ENCODE results near the gene SHLD1.

Gene SHLD1

DNA sequence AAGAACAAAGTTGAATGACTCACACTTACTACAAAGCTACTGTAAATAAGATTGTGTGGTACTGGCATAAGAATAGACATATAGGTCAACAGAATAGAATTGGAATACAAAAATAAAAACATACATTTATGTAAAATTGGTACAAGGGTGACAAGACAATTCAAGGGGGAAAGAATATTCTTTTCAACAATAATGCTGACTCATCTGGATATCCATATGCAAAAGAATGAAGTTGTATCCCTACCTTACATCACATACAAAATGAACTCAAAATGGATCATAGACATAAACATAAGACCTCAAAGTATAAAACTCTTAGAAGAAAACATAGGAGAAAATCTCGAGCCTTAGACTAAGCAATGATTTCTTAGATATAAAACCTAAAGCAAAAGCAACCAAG lies 149.2 kb downstream of the SHLD1 start:
- DNase-seq, result no peak
- Histone ChIP-seq H3K4me3 (ENCODE audit: insufficient read depth in 1 of 2, low read depth in 1 of 2, low read length in 2 of 2) (no peak overlapping the region), H3K27ac (ENCODE audit: low read length, poor library complexity, severe bottlenecking) (no peak overlapping the region), H2BK15ac (ENCODE audit: low read depth, poor library complexity, severe bottlenecking) (no peak overlapping the region), H2AFZ (ENCODE audit: low read depth, low read length) (no peak overlapping the region), H3K9ac (ENCODE audit: low read length) (no peak overlapping the region), H4K91ac (ENCODE audit: low read length) (no peak overlapping the region), H3K18ac (ENCODE audit: low read depth in 1 of 2, low read length in 2 of 2) (no peak overlapping the region), H3K14ac (ENCODE audit: low read length in 2 of 2) (no peak overlapping the region), H4K8ac (ENCODE audit: low read length) (no peak overlapping the region), H3K4me2 (ENCODE audit: low read length, poor library complexity, severe bottlenecking) (no peak overlapping the region), H3K36me3 (ENCODE audit: control insufficient read depth in 1 of 2, insufficient read depth in 2 of 2, low read depth in 1 of 2, low read length in 2 of 2) (no peaks in the 10 kb centered on the region), H3K27me3 (ENCODE audit: control insufficient read depth in 1 of 2, insufficient read depth in 1 of 2, low read length in 2 of 2) (peaks cover 23 to 50% of the 10 kb centered on the region in 2 experiments), H2BK5ac (ENCODE audit: low read depth, low read length, poor library complexity, severe bottlenecking) (no peak overlapping the region), H3K23ac (ENCODE audit: low read length in 2 of 2) (no peak overlapping the region), H3K79me1 (replicated peaks; ENCODE audit: low read length, poor library complexity, severe bottlenecking) (no peaks in the 10 kb centered on the region), H3K4me1 (ENCODE audit: control insufficient read depth, insufficient read depth, low read depth, low read length) (no peaks in the 10 kb centered on the region), H3K9me3 (ENCODE audit: control insufficient read depth, low read length) (peaks cover 4% of the 10 kb centered on the region), H2BK12ac (ENCODE audit: low read length in 2 of 2) (no peak overlapping the region), H3K4ac (ENCODE audit: low read depth in 1 of 2, low read length in 2 of 2) (no peak overlapping the region), H2BK120ac (ENCODE audit: low read depth, low read length) (no peak overlapping the region), H2AK5ac (ENCODE audit: low read length, severe bottlenecking) (no peak overlapping the region)
- 0% methylated on average over 1 of the region's 1 CpG for WGBS

- no peak overlapping the region for H2BK12ac ChIP-seq (ENCODE audit: low read length in 2 of 2)
- no peak overlapping the region for H2BK5ac ChIP-seq (ENCODE audit: low read depth, low read length, poor library complexity, severe bottlenecking)
- no peak overlapping the region for H4K8ac ChIP-seq (ENCODE audit: low read length)
- H2AFZ ChIP-seq (ENCODE audit: low read depth, low read length), result no peak overlapping the region
- H3K14ac ChIP-seq (ENCODE audit: low read length in 2 of 2), result peak overlapping the region in 1 of 2 experiments; percentile 55
- H3K79me1 ChIP-seq (replicated peaks; ENCODE audit: low read length, poor library complexity, severe bottlenecking), result no peaks in the 10 kb centered on the region
- no peaks in the 10 kb centered on the region for H3K36me3 ChIP-seq (ENCODE audit: control insufficient read depth in 1 of 2, insufficient read depth in 2 of 2, low read depth in 1 of 2, low read length in 2 of 2)
- peaks cover 4% of the 10 kb centered on the region for H3K9me3 ChIP-seq (ENCODE audit: control insufficient read depth, low read length)
- H3K4me2 ChIP-seq (ENCODE audit: low read length, poor library complexity, severe bottlenecking), result no peak overlapping the region
- no peak overlapping the region for H2BK15ac ChIP-seq (ENCODE audit: low read depth, poor library complexity, severe bottlenecking)
- H3K4me1 ChIP-seq (ENCODE audit: control insufficient read depth, insufficient read depth, low read depth, low read length), result no peaks in the 10 kb centered on the region
- no peak overlapping the region for H2BK120ac ChIP-seq (ENCODE audit: low read depth, low read length)
- no peak overlapping the region for H3K23ac ChIP-seq (ENCODE audit: low read length in 2 of 2)
- no peak overlapping the region for H3K9ac ChIP-seq (ENCODE audit: low read length)
- H4K91ac ChIP-seq (ENCODE audit: low read length), result no peak overlapping the region
- H3K4me3 ChIP-seq (ENCODE audit: insufficient read depth in 1 of 2, low read depth in 1 of 2, low read length in 2 of 2), result no peak overlapping the region
- no peak overlapping the region for H3K27ac ChIP-seq (ENCODE audit: low read length, poor library complexity, severe bottlenecking)
- 70% methylated on average over 1 of the region's 1 CpG for WGBS
- H3K4ac ChIP-seq (ENCODE audit: low read depth in 1 of 2, low read length in 2 of 2), result no peak overlapping the region
- peaks cover 22 to 57% of the 10 kb centered on the region in 2 experiments for H3K27me3 ChIP-seq (ENCODE audit: control insufficient read depth in 1 of 2, insufficient read depth in 1 of 2, low read length in 2 of 2)
- no peak overlapping the region for H3K18ac ChIP-seq (ENCODE audit: low read depth in 1 of 2, low read length in 2 of 2)
- no peak overlapping the region for H2AK5ac ChIP-seq (ENCODE audit: low read length, severe bottlenecking)
- no peak for DNase-seq
Observed at GRCh38 chr20:5900908-5901307, 150.7 kb downstream of the SHLD1 start.

- Histone ChIP-seq H2BK12ac (ENCODE audit: low read length in 2 of 2) (no peak overlapping the region), H2BK120ac (ENCODE audit: low read depth, low read length) (no peak overlapping the region), H3K18ac (ENCODE audit: low read depth in 1 of 2, low read length in 2 of 2) (no peak overlapping the region), H3K4ac (ENCODE audit: low read depth in 1 of 2, low read length in 2 of 2) (no peak overlapping the region), H3K23ac (ENCODE audit: low read length in 2 of 2) (no peak overlapping the region), H3K4me2 (ENCODE audit: low read length, poor library complexity, severe bottlenecking) (no peak overlapping the region), H3K4me1 (ENCODE audit: control insufficient read depth, insufficient read depth, low read depth, low read length) (peaks cover 5% of the 10 kb centered on the region), H3K27ac (ENCODE audit: low read length, poor library complexity, severe bottlenecking) (no peak overlapping the region), H2AFZ (ENCODE audit: low read depth, low read length) (no peak overlapping the region), H3K27me3 (ENCODE audit: control insufficient read depth in 1 of 2, insufficient read depth in 1 of 2, low read length in 2 of 2) (peaks cover 13 to 67% of the 10 kb centered on the region in 2 experiments), H2BK5ac (ENCODE audit: low read depth, low read length, poor library complexity, severe bottlenecking) (no peak overlapping the region), H3K79me1 (replicated peaks; ENCODE audit: low read length, poor library complexity, severe bottlenecking) (no peaks in the 10 kb centered on the region), H3K14ac (ENCODE audit: low read length in 2 of 2) (no peak overlapping the region), H2BK15ac (ENCODE audit: low read depth, poor library complexity, severe bottlenecking) (no peak overlapping the region), H3K9ac (ENCODE audit: low read length) (no peak overlapping the region), H2AK5ac (ENCODE audit: low read length, severe bottlenecking) (no peak overlapping the region), H3K4me3 (ENCODE audit: insufficient read depth in 1 of 2, low read depth in 1 of 2, low read length in 2 of 2) (no peak overlapping the region), H3K9me3 (ENCODE audit: control insufficient read depth, low read length) (no peaks in the 10 kb centered on the region), H4K8ac (ENCODE audit: low read length) (no peak overlapping the region), H3K36me3 (ENCODE audit: control insufficient read depth in 1 of 2, insufficient read depth in 2 of 2, low read depth in 1 of 2, low read length in 2 of 2) (no peaks in the 10 kb centered on the region), H4K91ac (ENCODE audit: low read length) (no peak overlapping the region)
- WGBS, result 58% methylated on average over 2 of the region's 2 CpGs
- DNase-seq, result no peak
Observed at GRCh38 chr20:5908981-5909380, 158.8 kb downstream of the SHLD1 start.

DNA sequence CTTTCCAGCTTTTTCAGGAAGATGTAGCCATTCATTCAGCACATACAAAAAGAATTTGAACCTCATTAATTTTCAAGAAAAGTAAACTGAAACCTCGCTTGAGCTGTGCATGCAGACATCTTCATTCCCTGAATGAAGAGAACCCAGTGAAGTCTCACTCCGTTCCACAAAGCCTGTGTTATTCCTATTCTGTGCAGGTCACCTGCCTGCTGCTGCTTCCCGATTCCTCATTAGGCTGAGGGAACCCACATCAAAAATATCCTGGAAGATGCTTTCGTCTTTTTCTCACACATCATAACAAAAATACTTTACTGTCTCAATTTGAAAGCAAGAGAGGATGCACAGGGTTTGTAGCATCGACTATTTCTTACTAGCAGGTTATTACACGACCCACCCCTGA lies 160.0 kb downstream of the SHLD1 start:
- Histone ChIP-seq H4K91ac (ENCODE audit: low read length) (no peak overlapping the region), H3K9me3 (ENCODE audit: control insufficient read depth, low read length) (no peaks in the 10 kb centered on the region), H3K4me3 (ENCODE audit: insufficient read depth in 1 of 2, low read depth in 1 of 2, low read length in 2 of 2) (no peak overlapping the region), H3K4me2 (ENCODE audit: low read length, poor library complexity, severe bottlenecking) (no peak overlapping the region), H4K8ac (ENCODE audit: low read length) (no peak overlapping the region), H2BK120ac (ENCODE audit: low read depth, low read length) (no peak overlapping the region), H2BK12ac (ENCODE audit: low read length in 2 of 2) (no peak overlapping the region), H3K23ac (ENCODE audit: low read length in 2 of 2) (no peak overlapping the region), H3K79me1 (replicated peaks; ENCODE audit: low read length, poor library complexity, severe bottlenecking) (no peaks in the 10 kb centered on the region), H2BK15ac (ENCODE audit: low read depth, poor library complexity, severe bottlenecking) (no peak overlapping the region), H3K27me3 (ENCODE audit: control insufficient read depth in 1 of 2, insufficient read depth in 1 of 2, low read length in 2 of 2) (peaks cover 17 to 56% of the 10 kb centered on the region in 2 experiments), H3K9ac (ENCODE audit: low read length) (no peak overlapping the region), H3K36me3 (ENCODE audit: control insufficient read depth in 1 of 2, insufficient read depth in 2 of 2, low read depth in 1 of 2, low read length in 2 of 2) (no peaks in the 10 kb centered on the region), H3K27ac (ENCODE audit: low read length, poor library complexity, severe bottlenecking) (no peak overlapping the region), H3K4me1 (ENCODE audit: control insufficient read depth, insufficient read depth, low read depth, low read length) (peaks cover 5% of the 10 kb centered on the region), H2AK5ac (ENCODE audit: low read length, severe bottlenecking) (no peak overlapping the region), H2AFZ (ENCODE audit: low read depth, low read length) (no peak overlapping the region), H3K14ac (ENCODE audit: low read length in 2 of 2) (no peak overlapping the region), H3K18ac (ENCODE audit: low read depth in 1 of 2, low read length in 2 of 2) (no peak overlapping the region), H3K4ac (ENCODE audit: low read depth in 1 of 2, low read length in 2 of 2) (no peak overlapping the region), H2BK5ac (ENCODE audit: low read depth, low read length, poor library complexity, severe bottlenecking) (no peak overlapping the region)
- DNase-seq, result no peak
- WGBS, result 74% methylated on average over 5 of the region's 6 CpGs

Measured in mesenchymal stem cell (in vitro differentiated cells and primary cell).